DMS153 (cell line): ENCODE data around the gene TDRD10.

Experiments
- DNase-seq: peaks from one replicate; lab custom pipeline; 2025; lab: John Stamatoyannopoulos, UW

The TDRD10 gene

DNA sequence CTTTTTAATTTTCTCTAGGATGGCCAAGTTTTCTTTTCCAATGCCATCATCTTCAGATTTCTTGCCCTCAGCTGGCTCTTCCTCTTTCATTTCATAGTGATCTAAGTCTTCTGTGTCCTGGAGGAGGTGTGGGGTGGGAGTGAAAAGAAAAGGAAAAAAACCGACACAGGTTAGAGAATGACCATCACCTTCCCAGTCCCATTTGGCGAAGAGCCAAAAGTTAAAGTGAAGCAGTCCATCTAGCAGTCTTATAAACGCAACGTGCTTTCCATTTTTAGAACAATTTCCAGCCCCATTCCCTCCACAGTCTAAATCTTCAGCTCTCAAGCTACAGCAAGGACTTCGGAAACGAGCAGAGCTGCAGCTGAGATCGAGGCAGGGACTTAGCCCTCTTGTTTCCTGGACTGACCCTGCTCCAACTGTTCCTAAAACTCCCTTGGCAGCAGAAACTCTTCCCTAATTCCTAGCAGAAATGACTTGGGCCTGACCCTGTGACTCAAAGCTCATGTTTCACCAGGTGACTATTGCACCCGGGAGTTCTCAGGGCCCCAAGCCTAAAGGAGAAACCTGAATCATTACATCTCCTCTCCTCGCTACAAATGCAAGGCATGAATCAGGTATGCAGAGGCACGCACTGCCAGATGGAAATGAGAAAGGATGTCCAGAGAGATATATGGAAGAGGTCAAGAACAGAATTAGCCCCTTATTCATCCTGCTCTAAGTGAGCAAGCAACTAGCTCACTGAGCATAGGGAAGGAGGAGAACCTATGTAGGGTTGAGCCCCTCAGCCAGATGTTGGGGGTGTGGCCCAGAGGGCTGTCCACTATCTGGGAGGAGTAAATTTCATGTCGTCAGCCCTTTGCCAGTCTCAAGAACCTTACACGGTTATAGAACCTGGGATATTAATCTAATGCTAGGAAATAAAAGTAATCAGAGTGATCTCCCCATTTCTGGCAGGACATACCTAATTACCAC is 51.3 kb downstream of the TDRD10 start:
- DNase-seq, result no peak

DNA sequence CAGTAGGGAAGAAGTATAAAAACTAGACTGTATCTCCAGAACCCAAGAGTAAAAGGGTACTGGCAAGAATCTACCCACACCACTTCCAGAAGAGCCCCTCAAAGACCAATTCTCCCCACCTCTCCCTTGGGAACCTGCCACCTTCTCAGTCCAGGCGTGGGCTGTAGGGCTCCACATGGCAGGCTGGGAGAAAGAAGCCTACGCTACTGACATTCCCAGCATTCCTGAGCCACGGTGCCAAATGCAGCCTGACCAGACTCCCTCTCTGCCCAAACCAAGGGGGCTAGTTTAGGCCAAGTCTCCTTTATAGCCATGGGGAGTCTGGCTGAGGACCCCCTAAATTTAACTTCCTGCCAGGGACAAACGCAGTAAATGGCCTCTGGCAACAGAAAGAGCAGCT is 54.4 kb downstream of the TDRD10 start:
- no peak for DNase-seq

DNA sequence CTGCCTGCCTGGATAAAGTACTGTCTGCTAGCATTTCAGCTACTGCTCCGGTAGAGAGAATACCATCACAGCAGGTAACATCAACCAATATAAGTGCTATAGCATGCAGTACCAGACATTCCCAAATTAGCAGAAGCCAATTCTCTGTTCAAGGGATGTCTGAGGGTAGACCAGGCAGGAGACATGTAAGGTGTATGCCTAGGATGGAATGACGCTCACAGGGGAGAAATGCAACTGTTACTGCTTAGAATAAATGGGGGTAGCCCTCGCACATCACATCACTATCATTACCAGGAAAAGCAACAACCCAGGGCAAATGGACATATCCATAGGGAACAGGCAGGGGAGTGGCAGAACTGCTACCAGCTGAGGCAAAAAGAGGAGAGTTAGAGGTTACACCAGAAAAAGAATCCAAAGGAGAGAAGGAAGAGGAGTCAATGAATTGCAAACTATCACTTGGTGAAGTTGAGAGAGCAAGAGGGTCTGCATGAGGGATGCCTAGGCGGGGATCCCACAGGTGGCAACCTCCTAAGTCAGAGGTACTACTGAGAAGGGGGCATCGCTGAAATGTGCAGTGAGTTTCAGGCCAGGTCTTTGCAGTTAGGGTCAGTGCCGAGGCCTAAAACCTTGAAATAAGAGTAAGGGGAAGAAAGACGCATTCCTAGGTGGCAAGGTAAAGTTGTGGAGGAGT is 55.4 kb downstream of the TDRD10 start:
- no peak for DNase-seq

DNA sequence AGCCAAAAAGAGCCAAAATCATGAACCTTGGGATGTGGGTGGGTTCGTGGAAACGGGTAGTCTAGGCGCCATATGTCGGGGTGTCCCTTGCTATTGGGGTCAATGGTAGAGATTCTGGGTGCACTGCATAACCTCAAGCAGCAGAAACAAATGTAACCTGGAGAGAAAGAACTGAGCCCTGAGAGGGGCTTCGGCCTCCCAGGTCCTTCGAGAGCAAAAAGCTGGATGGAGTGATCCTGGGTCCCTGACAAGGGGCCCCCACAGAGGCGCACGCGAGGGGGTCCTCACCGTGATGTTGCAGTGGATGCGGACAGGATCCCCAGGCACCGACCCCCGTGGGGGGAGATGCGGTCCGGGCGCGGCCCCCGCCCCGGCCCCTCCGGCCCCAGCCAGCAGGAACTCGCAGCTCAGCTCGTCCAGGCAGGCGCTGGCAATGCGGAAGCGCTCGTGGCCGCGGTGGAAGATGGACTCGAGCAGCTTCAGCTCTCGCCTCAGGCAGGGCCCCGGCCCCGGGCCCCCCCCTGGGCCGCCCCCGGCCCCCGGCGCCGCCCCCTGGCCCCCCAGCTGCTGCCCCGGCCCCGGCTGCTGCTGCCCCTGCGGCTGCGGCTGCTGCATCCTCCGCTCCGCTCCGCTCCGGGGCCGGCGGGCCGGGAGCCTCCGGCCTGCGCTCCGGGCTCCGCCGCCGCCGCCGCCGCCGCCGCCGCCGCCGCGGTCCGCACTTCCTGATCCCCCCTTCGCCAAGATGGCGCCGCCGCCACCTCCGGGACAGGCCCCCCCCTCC is 56.1 kb downstream of the TDRD10 start, which contains the start of gene UBE2Q1:
TSS of gene UBE2Q1 (minus strand) at position 724 of the 781 bp plus-strand sequence. CDS start at position 615, 109 bp downstream.
- DNase-seq, result no peak

DNA sequence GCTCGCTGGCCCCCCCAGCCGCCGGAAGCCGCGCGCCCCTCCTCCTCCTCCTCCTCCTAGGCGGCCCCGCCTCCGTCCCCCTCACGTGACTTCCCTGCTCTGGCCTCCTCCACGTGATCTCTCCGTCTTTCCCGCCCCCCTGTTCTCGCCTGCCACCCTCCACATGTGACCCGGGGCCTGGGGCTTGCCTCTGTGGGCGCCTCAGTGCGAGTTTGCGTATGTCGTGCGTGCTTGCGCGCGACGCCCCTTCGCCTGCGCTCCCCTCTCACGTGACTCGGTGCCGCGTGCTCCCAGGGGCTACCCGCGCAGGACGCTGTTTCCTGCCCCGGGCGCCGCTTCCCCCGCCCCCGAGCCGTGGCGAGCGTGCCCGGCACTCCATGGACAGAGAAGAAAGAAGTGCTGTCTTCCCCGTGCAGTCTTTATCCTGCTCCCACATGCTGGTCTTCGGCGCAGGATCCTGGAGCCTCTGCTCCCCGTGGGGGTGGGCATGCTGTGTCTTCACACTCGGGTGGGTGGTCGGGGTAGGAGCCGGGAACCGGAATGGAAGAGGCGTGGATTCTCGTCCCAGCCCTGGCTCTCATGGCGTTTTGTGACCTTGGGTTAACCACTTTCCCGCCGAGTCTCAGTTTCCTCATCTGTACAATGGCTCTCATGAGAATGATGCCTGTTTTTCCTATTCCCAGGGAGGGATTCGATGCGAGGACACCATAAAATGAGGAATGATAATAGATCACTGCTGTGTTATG is 56.9 kb downstream of the TDRD10 start:
- peak; percentile 100 for DNase-seq

DNA sequence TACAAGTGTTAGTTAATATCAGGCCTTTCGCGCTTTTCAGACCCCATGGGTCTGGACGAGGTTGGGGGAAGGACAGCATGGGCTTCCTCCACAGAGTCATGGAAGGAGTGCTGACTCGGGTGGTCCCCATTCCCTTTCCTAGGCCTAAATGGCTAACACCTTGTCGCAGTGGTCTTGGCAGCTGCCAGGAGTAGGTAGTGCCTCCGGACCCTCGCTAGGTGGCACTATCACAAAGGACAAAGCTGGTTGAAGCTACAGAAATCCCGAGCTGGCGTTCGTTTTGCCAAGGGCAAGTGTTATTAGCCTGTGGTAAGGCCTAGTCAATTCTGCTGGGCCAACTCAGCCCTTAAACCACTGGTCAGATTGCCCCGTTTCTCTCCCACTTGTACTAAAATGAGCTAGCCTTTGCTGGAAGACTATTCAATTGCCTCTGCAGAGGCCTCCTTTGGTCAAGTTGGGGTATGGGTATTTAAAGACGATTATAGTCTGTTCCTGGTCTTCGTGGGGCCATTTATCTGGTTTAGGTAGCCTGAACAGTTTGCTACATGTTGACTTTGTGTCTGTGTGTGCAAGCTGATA is 57.5 kb downstream of the TDRD10 start:
- peak; percentile 94 for DNase-seq

DNA sequence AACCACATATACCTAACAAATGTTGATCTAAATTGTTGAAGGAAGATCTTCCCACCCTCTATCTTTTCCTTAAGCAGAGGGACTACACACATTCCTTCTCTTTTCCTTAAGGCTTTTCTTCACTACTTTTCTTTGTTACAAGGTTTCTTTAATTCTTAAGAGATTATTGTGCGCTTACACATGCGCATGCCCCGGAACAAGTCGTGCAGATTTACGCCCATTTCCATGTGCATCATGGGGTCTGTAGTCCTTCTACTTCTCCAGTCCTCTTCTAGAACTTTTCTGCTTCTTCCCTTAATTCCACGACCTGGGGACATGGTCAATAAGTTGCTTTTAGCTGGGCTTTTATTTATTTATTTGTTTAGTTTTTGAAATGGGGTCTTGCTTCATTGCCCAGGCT is 63.9 kb downstream of the TDRD10 start:
- no peak for DNase-seq

DNA sequence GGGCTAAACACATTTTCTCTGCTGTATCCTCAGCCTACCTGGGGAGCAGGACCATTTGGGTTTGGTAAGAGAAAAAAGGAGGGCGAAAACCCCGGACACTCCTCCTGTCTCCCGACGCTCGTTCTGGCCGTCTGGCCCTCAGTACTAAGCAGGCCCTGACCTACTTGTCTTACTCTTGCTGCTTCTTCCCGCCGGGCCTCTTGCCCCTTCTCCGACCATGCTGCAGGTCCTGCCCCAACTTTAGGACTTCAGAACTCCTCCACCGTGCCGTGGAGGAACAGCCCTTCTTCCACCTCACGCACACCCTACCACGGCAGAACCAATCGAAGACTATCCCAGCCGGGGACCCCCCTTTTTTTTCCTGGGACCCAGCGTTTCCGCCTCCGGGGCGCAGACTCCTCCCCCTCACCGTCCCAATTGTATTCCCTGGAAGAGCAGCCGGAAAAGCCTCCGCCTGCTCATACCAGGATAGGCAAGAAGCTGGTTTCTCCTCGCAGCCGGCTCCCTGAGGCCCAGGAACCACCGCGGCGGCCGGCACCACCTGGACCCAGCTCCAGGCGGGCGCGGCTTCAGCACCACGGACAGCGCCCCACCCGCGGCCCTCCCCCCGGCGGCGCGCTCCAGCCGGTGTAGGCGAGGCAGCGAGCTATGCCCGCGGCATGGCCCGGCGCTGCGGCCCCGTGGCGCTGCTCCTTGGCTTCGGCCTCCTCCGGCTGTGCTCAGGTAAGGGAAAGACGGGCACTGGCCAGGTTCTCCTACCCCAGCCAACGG is 65.6 kb downstream of the TDRD10 start, which contains the start of gene CHRNB2:
TSS of gene CHRNB2 (plus strand) at position 393 of the 771 bp plus-strand sequence. CDS start at position 660, 267 bp downstream.
- DNase-seq, result peak; percentile 73

DNA sequence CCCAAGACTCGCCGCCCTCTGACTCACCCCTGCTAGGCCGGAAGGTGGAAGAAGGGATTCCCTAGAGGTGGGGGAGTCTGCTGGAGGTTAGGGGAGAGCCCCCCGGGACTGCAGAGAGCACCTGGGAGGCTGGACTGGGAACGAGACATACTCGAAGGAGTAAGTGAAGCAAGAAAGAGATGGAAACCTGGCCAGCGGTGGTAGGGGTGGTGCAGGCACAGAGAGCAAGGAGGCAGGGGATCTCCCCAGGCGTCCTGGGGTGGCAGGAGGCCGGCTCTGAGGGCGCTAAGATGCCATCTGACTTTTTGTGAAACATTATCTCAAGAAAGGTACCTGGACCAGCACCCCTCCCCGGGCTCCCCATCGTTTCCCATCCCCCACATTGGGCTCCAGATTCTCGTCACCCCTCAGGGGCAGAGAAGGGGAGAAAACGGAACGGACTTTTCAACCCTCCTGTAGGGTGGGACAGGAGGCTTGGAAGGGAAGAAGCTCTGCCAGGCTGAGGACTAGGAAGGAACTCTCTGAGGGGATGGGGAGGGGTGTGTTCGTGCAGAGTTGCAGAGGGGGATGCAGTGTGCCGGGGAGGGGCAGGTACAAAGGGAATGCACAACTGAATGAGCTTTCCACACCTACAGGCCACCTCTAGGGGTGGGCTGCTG is 66.3 kb downstream of the TDRD10 start:
- DNase-seq, result no peak

DNA sequence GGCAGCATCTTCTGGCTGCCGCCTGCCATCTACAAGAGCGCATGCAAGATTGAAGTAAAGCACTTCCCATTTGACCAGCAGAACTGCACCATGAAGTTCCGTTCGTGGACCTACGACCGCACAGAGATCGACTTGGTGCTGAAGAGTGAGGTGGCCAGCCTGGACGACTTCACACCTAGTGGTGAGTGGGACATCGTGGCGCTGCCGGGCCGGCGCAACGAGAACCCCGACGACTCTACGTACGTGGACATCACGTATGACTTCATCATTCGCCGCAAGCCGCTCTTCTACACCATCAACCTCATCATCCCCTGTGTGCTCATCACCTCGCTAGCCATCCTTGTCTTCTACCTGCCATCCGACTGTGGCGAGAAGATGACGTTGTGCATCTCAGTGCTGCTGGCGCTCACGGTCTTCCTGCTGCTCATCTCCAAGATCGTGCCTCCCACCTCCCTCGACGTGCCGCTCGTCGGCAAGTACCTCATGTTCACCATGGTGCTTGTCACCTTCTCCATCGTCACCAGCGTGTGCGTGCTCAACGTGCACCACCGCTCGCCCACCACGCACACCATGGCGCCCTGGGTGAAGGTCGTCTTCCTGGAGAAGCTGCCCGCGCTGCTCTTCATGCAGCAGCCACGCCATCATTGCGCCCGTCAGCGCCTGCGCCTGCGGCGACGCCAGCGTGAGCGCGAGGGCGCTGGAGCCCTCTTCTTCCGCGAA is 69.4 kb downstream of the TDRD10 start:
- DNase-seq, result no peak

DNA sequence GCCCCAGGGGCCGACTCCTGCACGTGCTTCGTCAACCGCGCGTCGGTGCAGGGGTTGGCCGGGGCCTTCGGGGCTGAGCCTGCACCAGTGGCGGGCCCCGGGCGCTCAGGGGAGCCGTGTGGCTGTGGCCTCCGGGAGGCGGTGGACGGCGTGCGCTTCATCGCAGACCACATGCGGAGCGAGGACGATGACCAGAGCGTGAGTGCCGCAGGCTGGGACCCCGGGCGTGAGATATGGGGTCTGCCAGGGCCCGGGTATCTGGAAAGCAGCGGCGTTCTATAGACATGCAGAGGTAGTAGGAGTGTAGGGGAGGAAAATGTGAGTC is 69.9 kb downstream of the TDRD10 start:
- DNase-seq, result no peak

DNA sequence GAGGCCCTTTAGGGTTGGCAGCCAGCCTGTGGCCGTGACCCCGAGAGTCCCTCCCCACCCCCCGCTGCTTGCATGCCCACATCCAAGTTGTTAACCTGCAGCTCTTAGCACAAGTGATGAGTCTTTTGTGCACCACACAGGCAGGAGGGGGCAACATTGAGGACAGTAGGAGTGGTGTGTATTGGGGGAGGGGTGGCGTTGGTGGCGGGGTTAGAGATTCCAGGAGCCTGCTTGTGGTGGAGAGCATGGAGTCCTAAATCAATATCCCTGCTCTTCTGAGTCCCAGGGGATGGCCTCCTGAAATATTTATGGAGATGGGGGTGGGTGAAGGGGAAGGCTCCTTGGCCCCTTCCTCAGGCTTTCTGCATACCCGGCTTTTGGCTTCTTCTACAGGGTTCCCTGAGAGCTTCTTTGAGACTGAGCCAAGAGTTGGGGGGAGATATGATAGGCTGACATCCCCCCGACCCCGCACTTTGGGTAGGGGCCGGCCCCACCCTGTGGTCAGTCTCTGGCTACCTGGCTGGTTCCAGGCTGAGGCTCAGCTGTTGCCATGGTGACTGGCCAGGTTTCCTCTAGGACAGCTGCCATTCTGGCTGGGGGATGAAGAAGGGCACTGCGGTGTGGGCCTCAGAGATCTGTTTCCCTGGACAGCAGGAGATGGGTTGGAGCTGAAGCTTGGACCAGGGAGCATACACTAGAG is 70.6 kb downstream of the TDRD10 start:
- no peak for DNase-seq

DNA sequence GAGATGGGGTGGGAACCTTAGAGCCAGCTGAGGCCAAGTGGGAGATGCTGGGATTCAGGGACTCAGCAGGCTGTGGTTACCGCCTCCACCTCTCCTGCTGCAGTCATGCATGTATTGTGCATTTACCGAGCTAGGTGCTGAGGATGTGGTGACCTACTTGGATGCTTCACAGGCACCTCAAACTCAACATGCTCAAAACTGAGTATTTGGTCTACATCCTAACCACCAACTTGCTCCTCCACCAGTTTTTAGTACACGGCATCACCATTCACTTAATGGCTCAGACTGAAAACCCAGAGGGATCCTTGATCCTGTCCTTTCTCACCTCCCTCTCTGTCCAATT is 71.1 kb downstream of the TDRD10 start:
- no peak for DNase-seq

DNA sequence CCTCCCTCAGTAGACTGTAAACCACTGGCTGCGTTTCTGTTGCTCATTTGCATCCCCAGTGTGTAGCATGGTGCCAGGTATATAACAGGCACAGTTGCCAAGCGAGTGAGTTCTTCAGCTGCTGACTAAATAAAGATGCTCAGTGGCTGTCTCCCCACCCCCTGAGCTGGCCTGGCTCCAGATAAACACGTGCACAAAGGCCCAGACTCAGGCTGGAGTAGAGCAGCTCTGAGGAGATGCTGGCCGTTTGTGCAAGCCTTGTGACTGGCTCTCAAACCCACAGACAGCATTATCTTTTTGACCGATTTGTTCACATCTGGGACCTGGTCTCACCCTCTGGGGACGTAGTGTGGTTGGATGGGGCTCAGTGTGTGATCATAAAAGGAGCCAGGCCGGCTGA is 72.7 kb downstream of the TDRD10 start:
- peak; percentile 63 for DNase-seq

DNA sequence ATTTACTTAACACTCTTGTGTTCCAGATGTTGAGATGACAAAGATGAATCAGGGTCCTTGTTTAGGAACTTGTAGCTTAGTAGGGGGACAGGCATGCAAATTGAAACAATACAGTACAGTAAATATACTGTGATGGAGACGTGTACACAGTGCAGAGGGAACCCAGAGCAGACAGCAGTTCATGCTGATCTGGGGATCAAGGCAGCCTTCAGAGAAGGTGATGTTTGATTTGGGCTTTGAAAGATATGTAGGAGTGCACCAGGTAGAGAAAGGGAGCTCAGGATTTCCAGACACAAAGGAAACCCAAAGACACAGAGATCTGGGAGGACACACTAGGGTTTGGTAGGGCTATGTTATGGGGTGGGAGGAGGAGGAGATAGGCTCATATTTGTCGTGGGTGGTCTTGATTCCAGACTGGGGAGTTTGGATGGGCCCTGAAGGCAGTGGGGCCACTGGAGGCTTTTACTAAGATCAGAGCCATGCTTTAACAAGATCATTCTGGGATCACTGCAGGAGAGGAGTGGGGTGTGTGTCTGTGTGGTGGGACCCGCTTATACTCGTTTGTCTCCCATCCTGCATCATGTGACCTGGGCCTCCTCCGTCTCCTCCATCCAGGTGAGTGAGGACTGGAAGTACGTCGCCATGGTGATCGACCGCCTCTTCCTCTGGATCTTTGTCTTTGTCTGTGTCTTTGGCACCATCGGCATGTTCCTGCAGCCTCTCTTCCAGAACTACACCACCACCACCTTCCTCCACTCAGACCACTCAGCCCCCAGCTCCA is 73.3 kb downstream of the TDRD10 start:
- no peak for DNase-seq

DNA sequence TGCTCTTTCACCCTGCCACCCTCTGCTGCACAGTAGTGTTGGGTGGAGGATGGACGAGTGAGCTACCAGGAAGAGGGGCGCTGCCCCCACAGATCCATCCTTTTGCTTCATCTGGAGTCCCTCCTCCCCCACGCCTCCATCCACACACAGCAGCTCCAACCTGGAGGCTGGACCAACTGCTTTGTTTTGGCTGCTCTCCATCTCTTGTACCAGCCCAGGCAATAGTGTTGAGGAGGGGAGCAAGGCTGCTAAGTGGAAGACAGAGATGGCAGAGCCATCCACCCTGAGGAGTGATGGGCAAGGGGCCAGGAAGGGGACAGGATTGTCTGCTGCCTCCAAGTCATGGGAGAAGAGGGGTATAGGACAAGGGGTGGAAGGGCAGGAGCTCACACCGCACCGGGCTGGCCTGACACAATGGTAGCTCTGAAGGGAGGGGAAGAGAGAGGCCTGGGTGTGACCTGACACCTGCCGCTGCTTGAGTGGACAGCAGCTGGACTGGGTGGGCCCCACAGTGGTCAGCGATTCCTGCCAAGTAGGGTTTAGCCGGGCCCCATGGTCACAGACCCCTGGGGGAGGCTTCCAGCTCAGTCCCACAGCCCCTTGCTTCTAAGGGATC is 74.0 kb downstream of the TDRD10 start:
- DNase-seq, result no peak

DNA sequence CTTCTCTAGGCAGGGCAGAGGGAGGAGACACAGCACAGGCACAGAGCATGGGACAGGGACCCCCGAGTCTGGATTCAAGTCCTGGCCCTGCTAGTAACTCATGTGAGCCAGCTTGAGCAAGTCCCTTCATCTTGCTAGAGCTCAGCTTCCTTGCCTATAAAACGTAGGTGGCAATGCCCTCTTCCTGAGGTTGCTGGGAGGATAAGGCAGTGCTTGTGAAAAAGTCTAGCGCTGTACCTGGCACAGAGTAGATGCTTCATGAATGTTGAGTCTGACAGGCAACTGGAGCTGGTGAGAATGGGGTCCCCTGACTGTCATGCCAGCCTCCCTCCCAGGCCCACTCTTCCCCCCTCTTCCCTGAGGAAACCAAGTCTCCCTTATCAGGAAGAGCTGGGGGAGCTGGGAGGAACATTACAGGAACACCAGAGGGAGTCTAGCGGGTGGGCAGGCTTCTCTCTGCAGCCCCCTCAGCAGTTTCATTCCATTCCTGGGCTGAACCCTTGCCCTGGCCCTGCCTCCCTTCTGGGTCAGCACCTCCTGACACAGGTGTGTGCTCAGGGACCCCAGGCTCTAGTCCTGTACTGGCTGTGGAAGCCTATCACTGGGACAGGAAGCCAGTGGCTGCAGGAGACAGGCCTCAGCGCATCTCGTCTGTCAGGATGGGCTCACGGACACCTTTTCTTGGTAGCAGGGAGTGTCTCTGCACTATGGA is 75.5 kb downstream of the TDRD10 start:
- no peak for DNase-seq
